GM12891 (cell line): ENCODE measurements around the gene SNX30.

Experiments
- DNase-seq: peaks from one replicate; pipeline ENCODE4 v3.0.0; 2011; ENCODE audit warnings: low spot score; ENCODE audit not compliant: insufficient read length
- FAIRE-seq: peaks from 2 replicates; lab custom pipeline; 2011; peaks lifted over from hg19 to GRCh38; lab: Jason Lieb, UNC
- PAX5 ChIP-seq: IDR thresholded peaks from 2 replicates; pipeline ENCODE4 v1.6.1; 2011; ENCODE audit warnings: low read length, moderate library complexity, mild to moderate bottlenecking; ENCODE audit not compliant: insufficient read depth, severe bottlenecking
- POLR2A ChIP-seq: IDR thresholded peaks from 2 replicates; pipeline ENCODE4 v1.6.1; 2011; ENCODE audit warnings: low read depth, low read length, control low read depth
- POLR2AphosphoS5 ChIP-seq: IDR thresholded peaks from 2 replicates; pipeline ENCODE4 v1.6.1; 2011; ENCODE audit warnings: low read depth, low read length, control low read depth
- POU2F2 ChIP-seq: IDR thresholded peaks from 2 replicates; pipeline ENCODE4 v1.6.1; 2011; ENCODE audit warnings: low read depth, mild to moderate bottlenecking, control low read depth, low read length, moderate library complexity
- SPI1 ChIP-seq: IDR thresholded peaks from 2 replicates; pipeline ENCODE4 v1.6.1; 2011; ENCODE audit warnings: low read depth, low read length, control low read depth
- TAF1 ChIP-seq: IDR thresholded peaks from 2 replicates; pipeline ENCODE4 v1.6.1; 2011; ENCODE audit warnings: low read depth, low read length, control low read depth

SNX30 gene

GRCh38 chr9:112900901-112901300 is 150.3 kb downstream of the SNX30 start:
- TF ChIP-seq POU2F2 (no peak), PAX5 (no peak), SPI1 (no peak), POLR2A (no peak)
- no peak for DNase-seq
- FAIRE-seq = no peak

GRCh38 chr9:112905084-112905483 is 154.5 kb downstream of the SNX30 start:
- FAIRE-seq (no peak), DNase-seq (no peak)
- TF ChIP-seq POLR2AphosphoS5 (no peak), SPI1 (no peak), POLR2A (no peak), POU2F2 (no peak), PAX5 (no peak), TAF1 (no peak)

DNA sequence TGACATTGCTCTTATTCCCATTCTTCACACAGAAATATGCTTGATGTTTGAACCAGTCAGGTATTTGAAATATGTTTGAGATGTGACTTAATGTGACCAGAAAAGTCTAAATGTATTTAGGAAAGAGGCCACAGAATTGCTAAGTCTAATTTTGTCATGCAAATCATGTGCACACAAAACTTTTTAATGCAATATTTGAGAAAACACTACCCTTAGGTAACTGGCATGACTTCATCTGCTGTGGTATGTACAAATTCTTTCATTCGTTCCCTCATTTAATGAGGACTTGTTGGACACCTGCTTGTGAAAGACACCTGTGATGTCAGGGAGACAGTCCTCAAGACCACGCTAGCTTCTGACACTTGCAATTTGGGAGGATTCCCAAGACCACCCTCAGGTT is 161.2 kb downstream of the SNX30 start:
- TF ChIP-seq TAF1 (no peak), POLR2A (no peak), SPI1 (no peak), POU2F2 (no peak), PAX5 (no peak), POLR2AphosphoS5 (no peak)
- FAIRE-seq (no peak), DNase-seq (no peak)

GRCh38 chr9:112912636-112913035 is 162.1 kb downstream of the SNX30 start:
- TF ChIP-seq TAF1 = no peak
- TF ChIP-seq SPI1 = no peak
- TF ChIP-seq POLR2AphosphoS5 = no peak
- no peak for TF ChIP-seq PAX5
- no peak for TF ChIP-seq POU2F2
- TF ChIP-seq POLR2A = no peak
- no peak for FAIRE-seq
- no peak for DNase-seq

GRCh38 chr9:112913326-112913725 is 162.8 kb downstream of the SNX30 start:
- no peak for FAIRE-seq
- no peak for DNase-seq
- TF ChIP-seq POU2F2 (no peak), POLR2AphosphoS5 (no peak), PAX5 (no peak), SPI1 (no peak), TAF1 (no peak)

- DNase-seq (no peak), FAIRE-seq (no peak)
- TF ChIP-seq PAX5 (no peak), POU2F2 (no peak), POLR2AphosphoS5 (no peak), POLR2A (no peak), TAF1 (no peak), SPI1 (no peak)
These were observed 164.0 kb downstream of the SNX30 start for GRCh38 chr9:112914524-112914923.

DNA sequence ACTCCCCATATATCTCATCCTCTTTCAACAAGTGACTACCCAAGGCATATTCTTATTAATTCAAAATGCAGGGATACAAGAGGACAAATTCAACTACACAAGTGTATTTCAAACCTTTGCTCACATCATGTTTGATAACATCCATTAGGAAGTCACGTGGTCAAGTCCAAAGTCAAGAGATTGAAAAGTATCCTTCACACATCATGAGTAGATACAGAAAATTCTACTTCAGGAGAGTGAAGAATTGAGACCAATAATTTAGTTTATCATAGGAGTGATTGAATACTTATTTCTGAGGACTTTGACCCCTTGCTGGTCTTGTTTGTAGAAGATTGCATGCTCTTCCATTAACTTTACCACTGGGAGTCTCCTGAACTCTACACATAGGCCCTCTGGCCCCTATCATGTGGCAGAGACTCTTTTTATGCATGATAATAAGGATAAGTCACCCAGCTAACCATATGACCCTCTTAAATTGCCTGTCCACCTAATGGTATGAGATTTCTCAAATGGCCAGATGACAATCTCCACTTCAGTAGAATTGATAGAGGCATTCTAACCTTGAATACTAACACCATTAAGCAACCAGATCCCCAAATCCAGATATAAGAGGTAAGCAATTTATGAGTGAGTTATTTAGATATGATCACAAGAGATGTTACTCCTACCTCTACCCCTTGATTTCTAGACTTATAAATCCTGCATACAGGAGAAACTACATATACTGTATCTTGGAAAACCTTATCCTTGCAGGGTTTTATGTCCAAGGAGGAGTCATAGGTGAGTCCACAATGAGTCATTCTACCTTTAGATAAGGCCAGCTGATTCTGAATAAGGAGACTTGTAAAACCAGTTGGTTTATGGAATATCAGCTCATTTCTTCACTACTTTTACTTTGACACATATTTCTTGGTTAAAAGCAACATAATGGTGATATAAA is 166.8 kb downstream of the SNX30 start:
- DNase-seq (no peak), FAIRE-seq (no peak)
- TF ChIP-seq POLR2AphosphoS5 (no peak), SPI1 (no peak), POU2F2 (no peak), TAF1 (no peak)

DNA sequence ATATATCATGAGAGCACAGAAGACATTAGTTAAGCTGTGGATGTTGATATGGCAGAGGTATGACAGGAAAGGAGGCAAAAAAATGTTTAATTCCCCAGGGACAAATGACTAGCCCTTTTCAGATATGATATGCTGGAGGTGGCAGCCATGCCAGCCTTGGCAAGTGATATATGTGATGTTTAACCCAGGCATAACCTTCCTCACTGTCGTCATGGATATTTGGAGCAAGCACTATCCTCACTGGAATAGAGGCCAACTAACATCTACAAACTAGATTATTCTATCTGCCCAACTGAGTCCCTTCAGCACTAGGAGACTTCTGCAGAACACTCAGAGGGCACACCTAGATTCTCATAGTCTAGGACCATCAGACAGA is 167.4 kb downstream of the SNX30 start:
- DNase-seq = no peak
- no peak for TF ChIP-seq PAX5
- no peak for TF ChIP-seq POLR2AphosphoS5
- no peak for TF ChIP-seq POLR2A
- no peak for TF ChIP-seq POU2F2
- TF ChIP-seq TAF1 = no peak
- no peak for TF ChIP-seq SPI1
- no peak for FAIRE-seq

DNA sequence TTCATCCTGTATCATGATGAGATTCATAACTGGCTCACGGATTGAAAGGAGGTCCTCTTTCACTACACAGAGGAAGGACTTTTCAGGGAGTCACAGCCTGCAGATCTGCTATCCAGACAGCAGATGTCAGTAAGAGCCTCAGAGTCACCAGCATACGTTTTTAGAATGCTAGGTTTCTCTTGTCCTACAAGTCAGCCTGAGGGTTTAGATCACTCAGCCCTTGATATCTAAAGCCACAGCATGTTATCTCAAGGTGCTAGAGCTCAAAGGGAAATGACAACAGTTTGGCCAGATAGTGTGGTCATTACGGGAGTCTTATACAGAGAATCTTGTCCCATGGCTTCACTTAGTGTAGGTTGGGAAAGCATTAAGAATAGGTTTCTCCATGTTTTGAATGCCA is 171.0 kb downstream of the SNX30 start:
- no peak for DNase-seq
- FAIRE-seq = peak; percentile 28
- TF ChIP-seq POLR2A (no peak), PAX5 (no peak), TAF1 (no peak), POU2F2 (no peak), SPI1 (no peak), POLR2AphosphoS5 (no peak)
